ENCODE data around the gene COA8. TPM values are rescaled to one million over a fixed set of nuclear protein-coding genes. Genes with fewer than 3 reads are reported as not detected.

Gene COA8
- total and polyA plus RNA-seq, 2 of the 13 experiments (the other 11 are each of a cell fraction or from before 2014, with no cell fraction given), result 10.9 to 25.1 TPM

GRCh38 chr14:103552011-103552845 lies 10.5 kb upstream of the COA8 start:
- Histone ChIP-seq H3K36me3 (replicated peaks in 1 of 2; ENCODE audit: control insufficient read depth in 1 of 2, insufficient read depth in 2 of 2, low read length in 2 of 2) (no peaks in the 10 kb centered on the region), H3K4me1 (ENCODE audit: insufficient read depth, low read length) (peaks cover 21% of the 10 kb centered on the region), H3K4me3 (replicated peaks in 1 of 3; ENCODE audit: insufficient read depth in 1 of 3, low read depth in 2 of 3, low read length in 3 of 3) (no peak overlapping the region), H3K79me2 (ENCODE audit: insufficient read depth, low read length) (peaks cover 6% of the 10 kb centered on the region), H3K9ac (ENCODE audit: insufficient read depth, low read depth, low read length) (no peak overlapping the region), H3K9me3 (ENCODE audit: low read length) (no peaks in the 10 kb centered on the region), H4K20me1 (ENCODE audit: insufficient read depth, low read length) (no peaks in the 10 kb centered on the region), H3K4me2 (ENCODE audit: low read depth, low read length) (no peak overlapping the region), H3K27me3 (ENCODE audit: control insufficient read depth in 1 of 2, insufficient read depth in 2 of 2, low read length in 2 of 2) (no peaks in the 10 kb centered on the region), H2AFZ (ENCODE audit: low read length) (no peak overlapping the region), H3K27ac (ENCODE audit: extremely low read length, insufficient read depth, low read length) (no peak overlapping the region)
- no peak for TF ChIP-seq HNRNPUL1 (IDR thresholded peaks at IDR 0.05; ENCODE audit: low read depth, low read length)
- TF ChIP-seq ASH2L (IDR thresholded peaks at IDR 0.05; ENCODE audit: insufficient read length, low read depth, low read length), result no peak
- TF ChIP-seq, protein P1, sequence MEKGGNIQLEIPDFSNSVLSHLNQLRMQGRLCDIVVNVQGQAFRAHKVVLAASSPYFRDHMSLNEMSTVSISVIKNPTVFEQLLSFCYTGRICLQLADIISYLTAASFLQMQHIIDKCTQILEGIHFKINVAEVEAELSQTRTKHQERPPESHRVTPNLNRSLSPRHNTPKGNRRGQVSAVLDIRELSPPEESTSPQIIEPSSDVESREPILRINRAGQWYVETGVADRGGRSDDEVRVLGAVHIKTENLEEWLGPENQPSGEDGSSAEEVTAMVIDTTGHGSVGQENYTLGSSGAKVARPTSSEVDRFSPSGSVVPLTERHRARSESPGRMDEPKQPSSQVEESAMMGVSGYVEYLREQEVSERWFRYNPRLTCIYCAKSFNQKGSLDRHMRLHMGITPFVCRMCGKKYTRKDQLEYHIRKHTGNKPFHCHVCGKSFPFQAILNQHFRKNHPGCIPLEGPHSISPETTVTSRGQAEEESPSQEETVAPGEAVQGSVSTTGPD (CRISPR knock-in tag; IDR thresholded peaks at IDR 0.05), result no peak
- TF ChIP-seq ZNF34 (CRISPR knock-in tag; IDR thresholded peaks at IDR 0.05; ENCODE audit: borderline replicate concordance), result no peak
- no peak for TF ChIP-seq ZNF557 (CRISPR knock-in tag; IDR thresholded peaks at IDR 0.05)
- TF ChIP-seq NR2F1 (CRISPR knock-in tag; IDR thresholded peaks at IDR 0.05), result no peak
- no peak for TF ChIP-seq ZNF775 (CRISPR knock-in tag; IDR thresholded peaks at IDR 0.05; ENCODE audit: borderline replicate concordance)
- no peak for TF ChIP-seq THAP7 (CRISPR knock-in tag; IDR thresholded peaks at IDR 0.05)
- DNase-seq (ENCODE audit: low spot score) (no peak), ATAC-seq (no peak), FAIRE-seq (no peak)
- intact Hi-C loops (cut with micrococcal nuclease; ENCODE audit: unreplicated experiment), result no loop called here
- in situ Hi-C loops (cut with HindIII; ENCODE audit: extremely low pct_ligation_motif_present, low pct_unique_long_range_greater_than_20kb), result no loop called here
- ChIA-PET POLR2A (no interaction called here), CTCF (ENCODE audit: low intra/inter-chr PET ratio, low total read pairs) (no interaction called here)
- BruUV-seq (replicated peaks), result no TSS peak
- 85% methylated on average over 13 of the region's 18 CpGs for WGBS (ENCODE audit: low lambda C conversion rate)

Data from HepG2 (cell line).